Nephron progenitor cell (in vitro differentiated cells): Measurements from ENCODE around the gene RASSF8.

Experiments
- DNase-seq: peaks from one replicate; pipeline ENCODE4 v3.0.0; 2021
- H3K27ac Mint-ChIP-seq: 2 replicates; pipeline ENCODE4 v1.8.0; 2021; ENCODE audit warnings: mild to moderate bottlenecking, moderate library complexity, mixed read lengths
- H3K27me3 Mint-ChIP-seq: 2 replicates; pipeline ENCODE4 v1.8.0; 2021; ENCODE audit warnings: mild to moderate bottlenecking, low read depth, mixed read lengths; ENCODE audit not compliant: poor library complexity
- H3K36me3 Mint-ChIP-seq: 2 replicates; pipeline ENCODE4 v1.8.0; 2021; ENCODE audit warnings: low read depth, mixed read lengths
- H3K4me1 Mint-ChIP-seq: 2 replicates; pipeline ENCODE4 v1.8.0; 2021; ENCODE audit warnings: mixed read lengths
- H3K4me3 Mint-ChIP-seq: 2 replicates; pipeline ENCODE4 v1.8.0; 2021; ENCODE audit warnings: mild to moderate bottlenecking, moderate library complexity, mixed read lengths
- H3K9me3 Mint-ChIP-seq: 2 replicates; pipeline ENCODE4 v1.8.0; 2021; ENCODE audit warnings: mild to moderate bottlenecking, moderate library complexity, mixed read lengths
- CTCF ChIP-seq: fragments of 200-600 bp; sonication (generic); IDR thresholded peaks from 2 replicates; pipeline ENCODE4 v1.5.0; 2021; ENCODE audit warnings: antibody characterized with exemption

Gene RASSF8

GRCh38 chr12:25988505-25988904, 30.0 kb downstream of the RASSF8 start:
- peaks cover 50% of the 10 kb centered on the region for H3K4me1 Mint-ChIP-seq
- no peak overlapping the region for H3K4me3 Mint-ChIP-seq
- no peaks in the 10 kb centered on the region for H3K27me3 Mint-ChIP-seq
- H3K36me3 Mint-ChIP-seq = no peaks in the 10 kb centered on the region
- H3K27ac Mint-ChIP-seq = peak overlapping the region; percentile 84
- no peak for TF ChIP-seq CTCF
- no peaks in the 10 kb centered on the region for H3K9me3 Mint-ChIP-seq
- DNase-seq = no peak

DNA sequence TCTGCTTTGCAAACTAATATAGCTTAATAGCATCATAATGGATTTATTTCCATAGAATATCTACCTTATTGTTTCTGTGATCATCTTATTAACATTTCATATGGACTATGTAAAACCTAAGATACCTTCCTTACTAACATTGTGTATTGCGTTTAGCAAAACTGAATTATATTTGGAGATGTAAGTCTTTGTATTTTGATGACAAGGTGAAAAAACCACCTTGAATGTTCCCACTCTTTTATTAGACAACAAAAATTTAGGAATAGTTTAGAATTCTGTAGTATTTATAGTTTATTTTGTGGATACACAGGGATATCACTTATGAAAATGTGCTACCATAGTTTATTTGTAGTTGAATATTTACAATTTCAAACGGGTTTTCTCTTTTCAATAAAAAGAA, 32.0 kb downstream of the RASSF8 start:
- H3K4me1 Mint-ChIP-seq = peaks cover 49% of the 10 kb centered on the region

GRCh38 chr12:25992026-25992782, 33.7 kb downstream of the RASSF8 start:
- Mint-ChIP-seq H3K36me3 (no peaks in the 10 kb centered on the region), H3K27me3 (no peaks in the 10 kb centered on the region), H3K9me3 (no peaks in the 10 kb centered on the region), H3K4me1 (peaks cover 42% of the 10 kb centered on the region), H3K27ac (no peak overlapping the region), H3K4me3 (no peak overlapping the region)
- DNase-seq = no peak
- no peak for TF ChIP-seq CTCF

More for the DNA sequence above, 32.0 kb downstream of the RASSF8 start:
- Mint-ChIP-seq H3K9me3 (no peaks in the 10 kb centered on the region), H3K27ac (no peak overlapping the region), H3K4me3 (no peak overlapping the region), H3K27me3 (no peaks in the 10 kb centered on the region), H3K36me3 (no peaks in the 10 kb centered on the region)
- no peak for DNase-seq
- no peak for TF ChIP-seq CTCF

DNA sequence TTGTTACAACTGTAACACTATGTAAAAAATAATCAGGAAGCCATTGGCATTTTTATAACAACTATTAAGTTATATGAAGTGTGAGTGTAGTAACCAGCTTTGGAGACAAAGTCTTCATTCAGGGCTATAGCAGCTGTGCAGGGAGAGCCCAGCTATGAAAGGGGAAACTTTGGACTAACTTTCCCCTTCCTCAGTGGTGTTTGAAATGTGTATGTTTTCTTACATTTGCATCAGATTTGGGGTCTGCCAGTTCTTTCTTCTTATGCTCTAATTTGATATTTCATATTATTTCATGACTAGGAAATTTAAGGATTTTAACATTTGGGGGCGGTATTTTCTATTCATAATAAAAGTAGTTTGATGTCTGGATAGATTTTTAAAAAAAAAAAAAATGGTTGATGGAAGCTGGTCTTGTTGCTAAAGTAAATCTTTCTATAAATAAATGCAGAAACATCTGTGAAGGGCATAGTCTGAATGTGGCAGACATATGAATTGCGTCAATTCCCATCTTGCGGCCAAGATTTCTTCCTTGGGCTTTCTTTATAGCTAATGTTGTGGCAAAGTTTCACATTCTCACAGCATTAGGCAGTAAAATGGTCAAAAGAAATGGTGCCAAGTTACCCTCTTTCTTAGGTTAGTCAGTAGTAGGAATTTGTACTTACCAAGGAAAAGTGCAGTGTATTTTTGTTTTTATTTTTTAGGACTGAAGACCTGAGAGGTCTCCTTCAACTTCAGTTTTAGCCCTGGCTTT, 35.6 kb downstream of the RASSF8 start:
- H3K9me3 Mint-ChIP-seq = no peaks in the 10 kb centered on the region
- peaks cover 7% of the 10 kb centered on the region for H3K36me3 Mint-ChIP-seq
- TF ChIP-seq CTCF = no peak
- no peak overlapping the region for H3K27ac Mint-ChIP-seq
- H3K4me1 Mint-ChIP-seq = peaks cover 40% of the 10 kb centered on the region
- DNase-seq = no peak
- no peak overlapping the region for H3K4me3 Mint-ChIP-seq
- no peaks in the 10 kb centered on the region for H3K27me3 Mint-ChIP-seq

DNA sequence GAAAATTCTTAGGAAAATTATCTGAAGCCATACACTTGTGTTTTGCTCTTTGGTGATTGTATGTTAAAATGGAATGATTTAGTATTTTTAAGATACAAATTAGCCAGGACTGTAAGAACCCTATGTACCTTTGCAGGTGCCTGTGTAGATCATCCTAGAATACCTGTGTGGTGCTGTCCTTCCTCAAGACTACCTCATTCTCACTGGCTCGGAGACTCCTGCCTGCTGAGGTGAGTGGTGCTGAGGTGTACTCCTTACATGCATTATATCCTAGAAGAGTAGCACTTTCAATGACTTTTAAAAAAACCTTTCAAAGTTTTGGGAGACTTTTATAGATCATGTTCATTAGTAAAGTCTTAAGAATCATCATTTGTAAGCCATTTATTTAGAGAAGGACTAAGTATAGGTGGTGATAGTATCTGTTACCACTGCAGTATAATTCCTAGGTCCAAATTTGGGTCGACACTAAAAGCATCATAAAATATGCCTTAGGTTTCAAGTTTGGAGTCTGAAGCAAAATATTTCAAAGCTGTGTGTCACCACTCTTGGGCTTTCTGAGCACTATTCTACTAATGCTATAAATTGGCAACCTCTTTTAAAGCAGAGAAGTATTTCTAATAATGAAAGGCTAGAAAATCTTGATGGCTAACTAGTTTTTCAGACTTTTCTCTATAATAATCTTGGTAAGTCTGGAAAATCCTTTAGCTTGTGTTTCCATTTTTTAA, 36.6 kb downstream of the RASSF8 start:
- TF ChIP-seq CTCF = no peak
- H3K9me3 Mint-ChIP-seq = no peaks in the 10 kb centered on the region
- H3K4me1 Mint-ChIP-seq = peaks cover 35% of the 10 kb centered on the region
- no peak overlapping the region for H3K4me3 Mint-ChIP-seq
- no peak overlapping the region for H3K27ac Mint-ChIP-seq
- peaks cover 7% of the 10 kb centered on the region for H3K36me3 Mint-ChIP-seq
- no peak for DNase-seq
- H3K27me3 Mint-ChIP-seq = no peaks in the 10 kb centered on the region
